NT2/D1 (cell line): ENCODE data around the gene CCNJL.

Experiments
- DNase-seq: peaks from one replicate; pipeline ENCODE4 v3.0.0-alpha.2; 2011; ENCODE audit warnings: low read depth, low spot score
- H3K27me3 ChIP-seq: 2 replicates; pipeline ENCODE4 v1.6.0; 2011; ENCODE audit warnings: mild to moderate bottlenecking; ENCODE audit not compliant: insufficient read length, insufficient read depth
- H3K36me3 ChIP-seq: 2 replicates; pipeline ENCODE4 v1.6.1; 2011; ENCODE audit warnings: mild to moderate bottlenecking, low read length, mixed read lengths; ENCODE audit not compliant: insufficient read depth, insufficient read length
- H3K4me1 ChIP-seq: 2 replicates; pipeline ENCODE4 v1.5.1; 2011; ENCODE audit not compliant: insufficient read depth, insufficient read length
- H3K4me3 ChIP-seq: 2 replicates; pipeline ENCODE4 v1.5.1; 2011; ENCODE audit warnings: low read depth; ENCODE audit not compliant: insufficient read length
- H3K9ac ChIP-seq: 2 replicates; pipeline ENCODE4 v1.6.0; 2011; ENCODE audit warnings: low read depth; ENCODE audit not compliant: insufficient read length
- H3K9me3 ChIP-seq: 2 replicates; pipeline ENCODE4 v1.5.1; 2011; ENCODE audit warnings: mild to moderate bottlenecking, low read length; ENCODE audit not compliant: insufficient read depth
- SUZ12 ChIP-seq: IDR thresholded peaks from 2 replicates; pipeline ENCODE4 v1.6.1; 2011; ENCODE audit not compliant: insufficient read length, insufficient read depth; ENCODE audit errors: extremely low read depth
- YY1 ChIP-seq: IDR thresholded peaks from 2 replicates; pipeline ENCODE4 v1.6.1; 2011; ENCODE audit not compliant: insufficient read length, insufficient read depth
- ZNF274 ChIP-seq: IDR thresholded peaks from 2 replicates; pipeline ENCODE4 v1.6.1; 2011; ENCODE audit warnings: mild to moderate bottlenecking, low read depth, low read length

CCNJL gene

DNA sequence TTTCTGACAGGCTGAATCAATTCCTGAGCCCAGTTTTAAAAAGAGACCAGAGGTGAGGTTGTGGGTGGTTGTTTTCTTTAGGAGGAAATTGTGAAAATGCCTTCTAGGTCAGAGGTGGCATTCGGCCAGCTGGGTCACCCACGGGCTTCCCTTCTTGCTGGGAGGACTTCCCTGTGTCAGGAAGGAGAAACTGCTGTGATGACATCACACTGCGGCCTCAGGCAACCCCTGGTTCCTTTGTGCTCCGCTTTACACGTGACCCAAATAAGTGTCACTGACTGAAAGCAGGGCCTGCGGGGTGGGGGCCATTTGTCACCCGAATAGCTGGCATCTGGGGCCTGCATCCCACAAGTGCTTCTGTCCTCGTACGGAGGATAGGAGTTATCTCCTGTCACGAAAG, 43.3 kb downstream of the CCNJL start:
- Histone ChIP-seq H3K9ac (no peak overlapping the region), H3K4me1 (peaks cover 17% of the 10 kb centered on the region), H3K9me3 (no peaks in the 10 kb centered on the region), H3K4me3 (no peak overlapping the region), H3K27me3 (no peaks in the 10 kb centered on the region), H3K36me3 (peaks cover 14% of the 10 kb centered on the region)
- TF ChIP-seq YY1, result no peak
- no peak for TF ChIP-seq SUZ12
- no peak for TF ChIP-seq ZNF274
- DNase-seq, result no peak

GRCh38 chr5:160268121-160268520, 44.2 kb downstream of the CCNJL start:
- Histone ChIP-seq H3K9me3 (no peaks in the 10 kb centered on the region), H3K9ac (no peak overlapping the region), H3K4me1 (peaks cover 17% of the 10 kb centered on the region), H3K36me3 (peaks cover 14% of the 10 kb centered on the region), H3K27me3 (no peaks in the 10 kb centered on the region), H3K4me3 (no peak overlapping the region)
- no peak for DNase-seq
- no peak for TF ChIP-seq SUZ12
- TF ChIP-seq YY1, result no peak
- no peak for TF ChIP-seq ZNF274

GRCh38 chr5:160266752-160267345, 45.5 kb downstream of the CCNJL start:
- peaks cover 14% of the 10 kb centered on the region for H3K36me3 ChIP-seq
- peaks cover 17% of the 10 kb centered on the region for H3K4me1 ChIP-seq
- TF ChIP-seq SUZ12, result no peak
- no peak for TF ChIP-seq ZNF274
- no peak for TF ChIP-seq YY1
- no peak overlapping the region for H3K4me3 ChIP-seq
- no peak for DNase-seq
- H3K27me3 ChIP-seq, result no peaks in the 10 kb centered on the region
- H3K9me3 ChIP-seq, result no peaks in the 10 kb centered on the region
- no peak overlapping the region for H3K9ac ChIP-seq

DNA sequence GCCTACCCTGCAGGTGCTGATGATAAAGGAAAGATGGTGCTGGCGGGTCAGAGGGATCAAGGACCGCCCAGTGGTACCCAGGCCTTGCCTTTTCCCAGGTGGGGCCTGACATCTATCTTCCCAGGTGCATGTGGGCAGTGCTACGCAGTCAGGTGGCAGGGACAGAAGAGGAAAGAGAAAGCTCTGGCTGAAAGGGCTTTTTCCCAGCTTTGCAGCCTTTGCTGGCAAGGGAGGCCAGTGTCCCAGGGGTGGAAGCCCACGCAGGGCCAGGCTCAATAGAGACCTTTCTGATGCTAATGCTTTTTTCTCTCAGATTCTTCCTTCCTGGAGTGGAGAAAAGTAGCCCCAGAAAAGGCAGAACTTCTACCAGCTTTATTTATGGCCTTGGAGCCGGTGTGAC, 46.3 kb downstream of the CCNJL start:
- Histone ChIP-seq H3K36me3 (peaks cover 14% of the 10 kb centered on the region), H3K9ac (no peak overlapping the region), H3K4me1 (peaks cover 23% of the 10 kb centered on the region), H3K9me3 (no peaks in the 10 kb centered on the region), H3K27me3 (no peaks in the 10 kb centered on the region), H3K4me3 (no peak overlapping the region)
- no peak for DNase-seq
- TF ChIP-seq SUZ12 (no peak), ZNF274 (no peak)

- TF ChIP-seq ZNF274, result no peak
- TF ChIP-seq SUZ12, result no peak
- no peak for TF ChIP-seq YY1
- Histone ChIP-seq H3K4me3 (no peak overlapping the region), H3K9ac (no peak overlapping the region)
These were observed 49.0 kb downstream of the CCNJL start for GRCh38 chr5:160263326-160263855.

DNA sequence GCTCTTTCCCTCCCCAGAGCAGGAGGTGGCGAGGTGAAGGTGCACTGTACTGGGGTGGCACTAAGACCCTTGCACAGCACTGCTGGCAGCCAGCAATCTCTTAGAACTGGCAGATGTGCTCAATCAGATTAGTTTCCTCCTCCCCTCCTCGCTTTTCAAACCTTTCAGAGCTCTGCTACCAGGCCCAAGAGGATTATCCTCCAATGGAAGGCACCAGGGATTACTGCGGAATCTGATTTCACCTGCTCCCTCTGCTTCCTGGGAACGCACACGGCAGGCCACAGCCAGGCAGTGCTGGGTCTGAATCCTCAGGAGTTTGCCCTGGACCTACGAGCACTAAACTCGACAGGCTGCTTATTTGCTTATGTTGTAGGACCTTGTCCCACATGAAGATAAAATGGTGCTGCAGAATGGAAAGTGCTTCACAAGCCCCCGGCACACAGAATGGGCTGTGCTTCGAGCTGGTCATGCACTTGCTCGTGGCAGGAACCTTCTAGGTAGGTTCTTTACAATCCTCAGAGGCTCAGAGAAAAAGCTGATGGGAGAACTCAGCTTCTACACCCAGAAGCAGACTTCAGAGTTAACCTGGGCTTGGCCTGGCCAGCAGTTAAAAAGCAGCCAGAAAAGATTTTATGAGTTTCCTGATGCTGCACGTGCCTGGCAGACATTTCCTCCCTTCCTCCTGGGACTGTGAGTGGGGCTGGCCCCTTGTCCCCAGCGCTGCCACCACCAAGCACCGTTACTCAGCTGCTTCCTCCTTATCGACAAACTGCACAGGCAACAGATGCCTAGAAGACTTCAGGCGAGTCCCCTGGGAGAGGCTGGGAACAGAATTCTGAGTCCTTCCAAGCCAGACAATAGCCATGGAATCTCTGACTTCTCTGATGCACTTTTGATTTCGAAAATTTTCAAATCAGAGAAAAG, 50.0 kb downstream of the CCNJL start:
- peaks cover 33% of the 10 kb centered on the region for H3K4me1 ChIP-seq
- no peak for DNase-seq
- H3K9ac ChIP-seq, result no peak overlapping the region

More at GRCh38 chr5:160263326-160263855, 49.0 kb downstream of the CCNJL start:
- Histone ChIP-seq H3K4me1 (peaks cover 33% of the 10 kb centered on the region), H3K9me3 (no peaks in the 10 kb centered on the region), H3K27me3 (no peaks in the 10 kb centered on the region), H3K36me3 (peaks cover 15% of the 10 kb centered on the region)
- DNase-seq, result no peak

DNA sequence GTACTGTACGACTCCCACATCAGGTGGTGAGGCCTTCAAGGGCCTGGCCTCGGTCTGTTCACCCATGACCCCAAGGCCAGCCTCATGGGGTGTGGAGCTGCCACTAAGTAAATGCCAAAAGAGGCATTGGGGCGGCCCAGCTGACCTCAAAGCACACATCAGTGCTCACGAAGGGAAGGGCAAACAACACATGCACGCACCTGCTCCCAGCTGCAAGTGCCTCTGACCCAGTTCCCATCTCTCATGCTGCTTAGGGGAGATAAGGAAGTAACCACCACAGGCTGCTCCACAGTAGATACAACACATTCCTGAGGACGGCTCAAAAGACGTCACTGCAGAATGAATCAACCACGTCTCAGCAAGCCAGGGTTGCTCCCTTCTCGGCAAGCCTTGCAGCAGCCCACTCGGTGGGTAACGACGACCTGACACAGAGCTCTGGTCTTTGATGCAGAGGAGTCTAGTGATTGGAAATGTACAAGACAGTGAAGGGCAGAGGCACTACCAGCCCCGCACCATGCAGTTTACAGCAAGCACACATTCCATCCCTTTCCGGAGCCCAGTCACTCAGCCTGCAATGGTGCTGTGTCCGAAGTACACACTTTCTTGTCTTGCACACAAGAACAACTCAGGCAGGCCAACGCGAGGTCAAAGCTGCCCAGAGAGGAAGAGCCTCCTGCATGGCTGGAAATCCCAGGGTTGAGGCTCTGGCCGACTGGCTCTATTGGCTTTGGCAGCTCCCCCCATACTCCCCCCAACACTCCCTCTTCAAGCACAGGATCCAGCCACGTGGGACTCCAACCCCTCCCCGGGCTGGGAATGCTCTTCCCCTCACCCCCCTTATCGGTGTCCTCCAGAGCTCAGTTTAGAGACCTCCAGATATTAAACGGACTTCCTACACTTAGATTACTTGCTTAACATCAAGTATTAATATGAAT, 51.2 kb downstream of the CCNJL start:
- no peak for TF ChIP-seq SUZ12
- TF ChIP-seq ZNF274, result no peak
- DNase-seq, result no peak
- peak overlapping the region; percentile 2 for H3K9ac ChIP-seq
- H3K27me3 ChIP-seq, result no peaks in the 10 kb centered on the region
- peaks cover 26% of the 10 kb centered on the region for H3K4me1 ChIP-seq
- H3K36me3 ChIP-seq, result peaks cover 16% of the 10 kb centered on the region
- H3K4me3 ChIP-seq, result no peak overlapping the region
- no peaks in the 10 kb centered on the region for H3K9me3 ChIP-seq

More for the DNA sequence above, 50.0 kb downstream of the CCNJL start:
- TF ChIP-seq ZNF274 (no peak), YY1 (no peak), SUZ12 (no peak)
- Histone ChIP-seq H3K27me3 (no peaks in the 10 kb centered on the region), H3K9me3 (no peaks in the 10 kb centered on the region), H3K4me3 (no peak overlapping the region), H3K36me3 (peaks cover 16% of the 10 kb centered on the region)
